ENCODE results near the gene DQX1. TPM values are rescaled to one million over a fixed set of nuclear protein-coding genes. Genes with fewer than 3 reads are reported as not detected.
"Not testable (repeated sequence)": the region's sequence is repeated elsewhere in the genome, so short reads cannot be mapped to it uniquely, and the experiment has no call there.

The DQX1 gene
- total RNA-seq, 1 experiment from 2014 or later: 0.71 TPM

GRCh38 chr2:74488643-74489481 lies 37.2 kb downstream of the DQX1 start:
- CTCF ChIA-PET: no interaction called here
- H3K9me3 ChIP-seq (ENCODE audit: low read depth, low read length, poor library complexity, severe bottlenecking): no peaks in the 10 kb centered on the region
- H3K4me3 ChIP-seq (ENCODE audit: low read depth, low read length, poor library complexity, severe bottlenecking): no peak overlapping the region
- H3K36me3 ChIP-seq (ENCODE audit: insufficient read depth, low read length, poor library complexity, severe bottlenecking): peaks cover 27% of the 10 kb centered on the region
- TF ChIP-seq EZH2 (IDR thresholded peaks at IDR 0.05; ENCODE audit: borderline replicate concordance, low read depth, low read length, poor library complexity, severe bottlenecking) (no peak), CTCF (conservative IDR thresholded peaks at IDR 0.05; ENCODE audit: low read depth, low read length) (no peak)
- no peaks in the 10 kb centered on the region for H3K27me3 ChIP-seq (replicated peaks; ENCODE audit: insufficient read depth, low read depth, low read length, poor library complexity)
- BruUV-seq (replicated peaks): no TSS peak
- H3K27ac ChIP-seq (ENCODE audit: low read depth, low read length, poor library complexity, severe bottlenecking): no peak overlapping the region
- intact Hi-C loops (cut with micrococcal nuclease; ENCODE audit: unreplicated experiment): no loop called here
- H3K4me1 ChIP-seq (ENCODE audit: insufficient read depth, low read length, poor library complexity, severe bottlenecking): peaks cover 2% of the 10 kb centered on the region
- no peak for DNase-seq (ENCODE audit: low spot score)
- POLR2A ChIA-PET (ENCODE audit: low non-redundant PET): no interaction called here

GRCh38 chr2:74486141-74486540 lies 39.9 kb downstream of the DQX1 start:
- peaks cover 10% of the 10 kb centered on the region for H3K36me3 ChIP-seq (ENCODE audit: insufficient read depth, low read length, poor library complexity, severe bottlenecking)
- BruUV-seq (replicated peaks): no TSS peak
- H3K27ac ChIP-seq (ENCODE audit: low read depth, low read length, poor library complexity, severe bottlenecking): no peak overlapping the region
- ChIA-PET CTCF (no interaction called here), POLR2A (ENCODE audit: low non-redundant PET) (no interaction called here)
- no peaks in the 10 kb centered on the region for H3K27me3 ChIP-seq (replicated peaks; ENCODE audit: insufficient read depth, low read depth, low read length, poor library complexity)
- H3K4me1 ChIP-seq (ENCODE audit: insufficient read depth, low read length, poor library complexity, severe bottlenecking): peaks cover 13% of the 10 kb centered on the region
- no peak for TF ChIP-seq CTCF (conservative IDR thresholded peaks at IDR 0.05; ENCODE audit: low read depth, low read length)
- TF ChIP-seq EZH2 (IDR thresholded peaks at IDR 0.05; ENCODE audit: borderline replicate concordance, low read depth, low read length, poor library complexity, severe bottlenecking): no peak
- DNase-seq (ENCODE audit: low spot score): no peak
- H3K9me3 ChIP-seq (ENCODE audit: low read depth, low read length, poor library complexity, severe bottlenecking): no peaks in the 10 kb centered on the region
- intact Hi-C loops (cut with micrococcal nuclease; ENCODE audit: unreplicated experiment): no loop called here
- no peak overlapping the region for H3K4me3 ChIP-seq (ENCODE audit: low read depth, low read length, poor library complexity, severe bottlenecking)

GRCh38 chr2:74483675-74484164 lies 42.3 kb downstream of the DQX1 start:
- DNase-seq (ENCODE audit: low spot score); BruUV-seq (replicated peaks); POLR2A ChIA-PET (ENCODE audit: low non-redundant PET): not testable (repeated sequence)

More at GRCh38 chr2:74483675-74484164, 42.3 kb downstream of the DQX1 start:
- Histone ChIP-seq H3K4me3 (ENCODE audit: low read depth, low read length, poor library complexity, severe bottlenecking) (peak overlapping the region; percentile 84), H3K4me1 (ENCODE audit: insufficient read depth, low read length, poor library complexity, severe bottlenecking) (peaks cover 18% of the 10 kb centered on the region), H3K36me3 (ENCODE audit: insufficient read depth, low read length, poor library complexity, severe bottlenecking) (peaks cover 12% of the 10 kb centered on the region)
- not testable (repeated sequence) for H3K9me3 ChIP-seq (ENCODE audit: low read depth, low read length, poor library complexity, severe bottlenecking); H3K27me3 ChIP-seq (replicated peaks; ENCODE audit: insufficient read depth, low read depth, low read length, poor library complexity); H3K27ac ChIP-seq (ENCODE audit: low read depth, low read length, poor library complexity, severe bottlenecking)
- CTCF ChIA-PET: interaction anchor here (0.5 to 1.2 kb wide), 3 partner anchors 24 to 38 kb away, joined by 3 to 5 read pairs (median 4); partner anchors contain the start of genes INO80B and PCGF1
- intact Hi-C loops (cut with micrococcal nuclease; ENCODE audit: unreplicated experiment): loop anchor here (1.0 to 2.0 kb wide), 4 partner anchors 28 to 104 kb away; partner anchors contain the start of genes AUP1, HTRA2 and INO80B
